HG03108 (cell line): ENCODE measurements around the gene PSAT1.

Experiments used
- ATAC-seq: cut with Tn5 transposase; IDR thresholded peaks from one replicate; pipeline ENCODE4 v1.9.1; 2021; ENCODE audit warnings: moderate library complexity; ENCODE audit not compliant: unreplicated experiment

PSAT1 gene

DNA sequence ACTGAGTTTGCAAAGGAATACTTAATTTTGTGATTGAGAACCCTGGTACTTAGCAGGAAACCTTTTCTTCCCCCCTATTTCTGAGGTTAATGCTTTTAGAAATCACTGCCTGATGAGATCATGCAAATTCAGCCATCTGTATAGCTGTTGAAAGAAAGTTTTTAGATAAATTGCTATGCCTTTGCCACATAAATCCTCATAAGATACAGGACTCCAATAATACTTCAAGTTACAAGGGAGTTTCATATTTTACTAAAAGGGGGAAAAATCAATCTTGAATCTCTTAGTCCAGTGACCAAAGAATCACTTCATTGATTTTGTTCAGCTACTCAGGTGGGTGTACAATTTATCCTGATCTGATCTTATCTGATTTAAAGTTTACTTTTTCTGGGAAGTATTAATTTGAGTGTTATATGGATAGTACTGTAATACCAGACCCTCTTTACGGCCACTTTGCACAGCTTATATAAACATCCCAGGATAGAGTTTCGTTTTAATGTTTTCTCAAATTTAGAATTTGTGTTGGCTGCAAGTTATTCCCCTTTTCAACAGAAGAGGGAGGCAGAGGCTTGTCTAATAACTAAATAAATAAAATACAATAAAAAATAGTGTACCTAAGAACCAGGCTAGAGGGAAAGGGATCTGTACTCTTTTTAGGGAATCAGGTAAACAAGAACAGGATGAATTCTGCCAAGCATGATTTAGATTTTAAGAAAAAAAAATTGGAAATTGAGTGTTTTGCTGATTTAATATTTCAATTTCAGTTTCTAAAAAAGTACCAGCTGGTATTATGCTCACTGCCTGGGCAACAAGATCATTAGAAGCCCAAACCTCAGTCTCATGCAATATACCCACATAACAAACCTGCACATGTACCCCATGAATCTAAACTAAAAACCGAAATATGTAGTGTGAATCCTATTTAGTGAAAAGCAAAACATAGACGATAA is 69.1 kb downstream of the PSAT1 start:
- no peak for ATAC-seq

DNA sequence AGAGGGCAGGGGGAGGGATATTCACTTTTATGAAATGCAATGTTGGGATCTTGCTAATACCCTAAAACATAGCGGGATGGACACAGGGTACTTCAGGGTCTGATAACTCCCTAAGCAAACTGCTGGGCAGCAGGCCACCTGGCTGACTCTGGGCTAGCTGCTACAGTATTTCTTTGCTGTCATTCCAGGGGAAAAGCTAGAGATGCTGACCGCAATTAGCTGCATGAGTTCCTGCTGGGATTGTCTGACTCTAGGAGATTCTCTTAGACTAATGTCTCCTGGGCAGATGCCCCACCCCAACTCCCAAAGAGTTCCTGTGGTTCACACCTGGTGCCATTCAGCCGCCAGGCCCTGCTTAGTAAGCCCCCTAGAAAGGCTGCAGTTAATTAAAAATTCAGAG is 69.9 kb downstream of the PSAT1 start:
- ATAC-seq = no peak

DNA sequence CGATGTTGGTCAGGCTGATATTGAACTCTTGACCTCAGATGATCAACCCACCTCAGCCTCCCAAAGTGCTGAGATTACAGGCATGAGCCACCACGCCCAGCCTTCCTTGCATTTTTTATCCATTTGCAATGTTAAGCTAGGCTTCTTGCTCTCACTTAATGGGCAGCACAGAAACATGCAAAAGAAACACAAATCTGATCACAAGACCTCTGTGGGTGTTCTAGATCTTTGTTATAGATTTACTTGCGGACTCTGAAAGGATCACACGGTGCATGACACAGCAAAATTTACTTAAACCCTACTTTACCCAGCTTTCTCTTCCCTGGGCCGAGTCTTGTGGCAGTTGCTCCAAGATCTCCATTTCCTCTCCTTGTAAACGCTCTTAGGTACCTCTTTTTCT is 71.3 kb downstream of the PSAT1 start:
- ATAC-seq = no peak

DNA sequence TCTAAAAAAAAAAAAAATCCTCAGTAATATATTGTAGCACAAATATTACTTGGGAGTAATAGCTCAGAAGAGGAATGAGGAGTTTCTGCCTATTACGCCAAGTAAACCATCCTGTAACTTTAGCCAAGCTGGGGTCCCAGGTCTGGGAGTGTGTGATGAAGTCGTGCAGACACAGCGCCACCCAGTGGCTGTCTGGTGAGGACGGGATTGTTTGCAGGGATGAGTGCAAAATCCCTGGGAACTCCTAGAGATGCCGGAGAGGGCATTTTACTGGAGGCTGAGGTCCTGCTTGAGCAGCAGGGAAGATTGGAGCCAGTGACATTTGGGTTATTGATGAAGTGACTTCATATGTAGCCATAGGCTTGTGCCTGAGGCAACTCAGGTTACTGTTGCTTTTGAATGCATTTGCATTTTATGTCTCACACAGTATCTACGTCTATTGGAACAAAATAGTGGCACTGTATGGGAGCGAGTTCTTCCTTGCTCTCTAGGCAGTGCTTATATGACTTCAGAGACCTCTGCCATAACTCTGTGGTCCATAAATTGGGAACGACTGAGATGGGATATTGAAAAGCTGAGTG is 72.8 kb downstream of the PSAT1 start:
- ATAC-seq = no peak

DNA sequence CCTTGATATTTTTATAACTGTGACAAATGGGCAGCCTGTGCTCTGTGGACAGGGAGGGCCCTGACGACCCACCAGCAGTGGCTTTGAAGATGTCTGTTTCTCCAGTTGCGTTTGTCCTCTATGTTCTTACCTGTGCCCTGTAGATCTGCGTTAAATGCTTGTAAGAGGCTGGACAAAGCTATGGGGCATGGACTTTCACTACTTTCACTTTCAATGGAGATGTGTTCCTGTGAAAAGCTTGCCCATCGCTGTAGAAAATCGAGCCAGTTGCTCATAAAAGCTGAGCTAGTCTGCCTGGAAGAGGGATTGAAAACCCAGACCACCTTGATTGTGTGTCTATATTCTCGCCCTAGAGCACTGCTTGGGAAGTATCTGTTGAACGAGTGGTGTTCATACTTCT is 74.1 kb downstream of the PSAT1 start:
- ATAC-seq = no peak

DNA sequence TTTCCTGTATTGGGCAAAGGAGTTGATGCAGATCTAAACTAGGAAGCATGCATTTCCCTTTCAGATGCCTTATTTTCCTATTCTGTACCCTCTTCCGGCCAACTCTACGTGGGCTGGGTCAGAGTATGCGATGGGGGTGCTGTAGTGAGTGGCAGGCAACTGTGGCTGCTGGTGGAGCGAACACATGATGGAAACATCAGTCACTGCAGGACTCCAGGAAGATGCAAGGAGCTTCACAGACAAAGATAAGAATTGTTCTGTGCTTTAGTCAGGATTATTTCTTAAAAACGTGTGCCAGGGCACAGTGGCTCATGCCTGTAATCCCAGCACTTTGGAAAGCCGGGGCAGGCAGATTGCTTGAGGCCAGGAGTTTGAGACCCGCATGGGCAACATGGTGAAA is 75.1 kb downstream of the PSAT1 start:
- no peak for ATAC-seq
